ENCODE results near the gene MUC5AC.
"Not testable (repeated sequence)": the region's sequence is repeated elsewhere in the genome, so short reads cannot be mapped to it uniquely, and the experiment has no call there.

MUC5AC gene

DNA sequence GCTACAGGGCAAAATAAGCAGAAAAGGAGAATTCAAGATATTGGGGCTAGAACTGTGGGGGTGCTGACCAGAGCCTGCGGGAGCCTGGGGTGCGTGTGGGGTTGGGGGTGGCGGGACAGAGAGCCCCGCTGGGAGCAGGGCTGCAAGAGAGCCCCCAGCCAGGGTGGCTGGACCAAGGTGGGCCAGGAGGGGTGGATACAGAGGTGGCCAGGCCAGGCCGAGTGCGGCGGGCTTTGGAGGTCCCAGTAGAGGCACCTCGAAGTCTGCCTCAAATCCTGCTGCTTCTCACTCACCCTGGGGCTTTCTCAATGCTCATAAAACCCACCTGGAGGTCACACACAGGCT lies 48.2 kb downstream of the MUC5AC start:
- no peak for DNase-seq (ENCODE audit: low read depth in 2 of 2)

DNA sequence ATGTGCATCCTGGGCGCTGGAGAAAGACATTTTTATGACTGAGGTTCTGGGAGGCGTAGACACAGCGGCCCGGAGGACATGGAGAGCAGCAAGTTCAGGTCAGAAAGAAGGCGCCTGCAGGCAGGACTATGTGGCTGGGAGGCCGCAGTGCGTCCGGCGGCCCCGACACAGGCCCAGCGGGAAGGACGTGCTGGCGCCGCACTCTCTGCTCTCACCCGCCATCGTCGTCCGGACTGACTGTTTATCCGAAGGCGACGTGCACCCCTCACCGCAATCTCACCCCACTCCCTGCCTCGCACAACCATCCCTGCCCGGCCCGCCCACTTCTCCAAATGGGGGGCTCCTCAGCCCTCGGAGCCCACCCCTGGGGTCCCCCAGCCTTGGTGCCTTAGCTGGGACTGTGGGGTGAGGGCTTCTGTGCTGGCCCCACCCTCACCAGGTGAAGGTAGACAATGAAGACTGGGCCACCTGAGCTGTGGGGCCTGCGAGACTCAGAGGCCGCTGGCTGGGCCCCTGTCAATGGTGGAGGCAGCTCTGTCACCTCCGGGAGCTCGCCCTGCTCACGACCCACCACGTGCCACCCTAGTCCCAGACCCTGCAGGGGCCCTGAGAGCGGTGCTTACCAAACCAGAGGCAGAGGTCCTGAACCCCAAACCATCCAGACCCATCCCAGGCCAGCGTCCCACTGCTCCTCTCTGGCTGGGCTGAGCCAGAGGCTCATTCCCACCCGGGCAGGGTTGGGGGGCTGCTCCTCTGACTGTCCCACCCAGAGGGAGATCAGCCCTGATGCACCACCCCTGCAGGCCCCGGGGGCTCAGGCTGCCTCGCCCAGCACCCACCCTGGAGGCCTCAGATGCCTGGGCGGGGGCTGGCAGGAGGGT lies 48.9 kb downstream of the MUC5AC start:
- no peak for DNase-seq (ENCODE audit: low read depth in 2 of 2)

DNA sequence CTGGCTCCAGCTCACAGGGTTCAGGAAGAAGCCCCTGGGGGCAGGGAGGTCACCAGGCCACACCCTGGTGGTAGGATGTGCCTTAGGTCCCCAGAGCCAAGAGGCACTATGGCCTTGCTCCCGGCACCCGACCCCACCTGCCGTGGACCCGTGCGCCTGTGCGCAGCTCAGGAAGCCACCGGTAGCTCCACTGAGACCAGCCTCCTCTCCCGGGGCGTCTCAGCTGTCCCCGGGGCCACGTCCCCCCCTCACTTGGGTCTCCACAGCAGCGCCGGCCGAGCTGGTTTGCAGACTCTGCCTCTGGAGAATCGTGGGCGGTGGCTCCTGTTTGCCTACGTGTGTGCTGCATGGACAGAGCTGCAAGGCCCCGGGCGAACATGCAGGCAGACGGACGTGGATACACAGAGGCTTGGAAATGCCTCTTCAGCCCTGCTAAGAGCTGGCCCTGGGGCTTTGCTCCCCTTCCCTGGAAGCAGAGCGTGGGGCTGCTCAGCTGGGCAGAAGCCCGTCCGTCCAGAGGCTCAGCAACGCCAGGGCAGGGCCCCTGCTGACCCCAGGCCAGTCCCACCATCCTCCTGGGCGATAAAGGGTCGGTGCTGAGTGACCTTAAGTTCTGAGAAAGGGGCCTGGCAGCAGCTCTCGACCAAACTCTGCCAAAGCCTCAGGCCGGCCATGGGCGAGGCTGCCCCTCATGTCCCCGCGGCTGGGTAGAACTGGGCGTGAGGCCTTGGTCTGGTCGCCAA lies 49.8 kb downstream of the MUC5AC start:
- no peak for DNase-seq (ENCODE audit: low read depth in 2 of 2)

DNA sequence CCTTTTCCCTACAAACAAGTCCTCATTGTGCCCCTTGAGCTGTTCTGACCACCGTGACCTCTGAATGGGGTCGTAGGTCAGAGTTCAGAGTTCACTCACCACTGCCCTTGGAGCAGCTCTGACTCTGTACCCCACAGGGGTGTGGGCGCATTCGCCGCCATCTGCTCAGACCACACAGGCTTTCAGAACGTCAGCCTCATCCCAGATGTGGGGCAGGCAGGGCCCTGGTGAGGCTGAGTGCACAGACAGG lies 50.3 kb downstream of the MUC5AC start:
- DNase-seq (ENCODE audit: low read depth in 2 of 2): no peak

DNA sequence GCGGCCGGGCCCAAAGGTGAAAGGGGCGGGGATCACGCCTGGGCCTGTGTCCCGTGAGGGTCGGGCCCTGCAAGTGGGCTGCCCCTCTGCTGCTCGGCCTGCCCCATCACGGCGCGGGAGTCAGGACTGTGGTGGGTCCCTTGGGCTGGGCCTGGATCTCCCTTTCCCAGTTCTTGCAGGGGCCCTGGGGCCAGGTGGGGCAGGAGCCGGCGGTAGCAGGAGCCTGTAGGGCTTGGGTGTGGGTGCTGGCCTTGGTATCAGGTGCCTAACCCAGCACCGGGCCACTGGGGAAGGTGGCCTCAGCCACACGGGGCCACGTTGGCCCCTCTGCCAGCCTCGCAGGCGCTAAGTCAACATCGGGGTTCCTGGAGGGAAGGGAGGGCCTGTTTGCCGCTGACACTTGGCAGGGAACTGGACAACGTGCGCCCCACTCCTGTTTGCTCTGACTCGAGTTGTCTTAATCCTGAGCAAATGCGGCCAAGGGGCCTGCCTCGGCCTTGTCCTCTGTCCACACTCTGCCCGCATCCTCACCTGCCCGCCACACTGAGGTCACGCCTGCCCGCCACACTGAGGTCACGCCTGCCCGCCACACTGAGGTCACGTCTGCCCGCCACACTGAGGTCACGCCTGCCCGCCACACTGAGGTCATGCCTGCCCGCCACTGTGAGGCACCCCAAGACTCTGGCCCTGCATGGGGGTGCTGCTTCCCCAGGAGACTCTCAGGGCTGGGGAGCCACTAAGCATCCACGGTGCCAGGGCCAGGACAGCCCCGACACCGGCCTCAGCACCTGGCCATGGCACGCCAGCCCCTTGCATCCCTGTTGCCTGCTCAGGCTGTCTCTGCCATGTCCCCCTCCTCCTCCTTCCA lies 50.9 kb downstream of the MUC5AC start:
- DNase-seq (ENCODE audit: low read depth in 2 of 2): no peak

DNA sequence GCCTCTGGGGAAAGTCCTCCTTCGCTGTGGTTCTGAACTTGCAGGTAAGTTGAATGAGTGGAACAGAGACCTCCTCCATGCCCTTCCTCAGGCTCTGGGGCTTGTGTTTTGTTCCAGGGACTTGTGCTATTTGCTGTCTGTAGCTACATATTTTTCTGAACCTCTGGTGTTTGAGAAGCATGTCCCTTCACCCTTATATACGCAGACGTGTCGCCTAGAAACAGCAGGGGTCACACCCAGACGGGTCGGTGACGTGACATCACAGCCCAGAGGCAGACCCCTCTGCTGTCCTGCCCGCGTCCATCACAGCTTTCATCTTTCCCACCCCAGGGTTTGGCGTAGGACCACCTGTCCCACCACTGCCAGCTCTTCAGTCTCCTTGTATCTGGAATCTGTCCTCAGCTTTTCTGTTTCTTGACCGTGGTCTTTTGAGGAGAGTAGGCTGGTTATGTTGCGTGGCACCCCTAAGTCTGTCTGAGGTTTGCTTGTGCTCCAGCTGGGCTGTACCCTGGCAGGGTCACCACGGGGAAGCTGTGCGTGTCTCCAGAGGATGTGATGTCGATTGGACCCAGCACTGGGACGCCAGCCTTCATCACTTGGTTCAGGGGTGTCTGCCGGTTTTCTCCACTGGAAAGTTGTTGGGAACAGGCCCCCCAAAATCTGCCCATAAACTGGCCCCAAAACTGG lies 51.8 kb downstream of the MUC5AC start:
- DNase-seq (ENCODE audit: low read depth in 2 of 2): no peak

DNA sequence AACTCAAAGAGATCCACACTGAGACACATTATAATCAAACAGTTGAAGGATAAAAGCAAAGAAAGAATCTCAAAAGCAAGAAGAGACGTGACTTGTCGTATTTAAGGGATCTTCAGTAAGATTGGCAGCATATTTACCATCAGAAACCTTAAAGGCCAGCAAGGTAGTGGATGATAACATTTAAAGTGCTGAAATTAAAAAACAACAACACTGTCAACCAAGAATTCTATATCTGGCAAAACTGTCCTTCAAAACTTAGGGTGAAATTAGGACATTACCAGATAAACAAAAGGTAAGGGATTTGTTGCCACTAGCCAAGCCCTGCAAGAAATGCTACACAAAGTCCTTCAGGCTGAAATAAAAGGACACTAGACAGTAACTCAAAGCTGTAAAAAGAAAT lies 54.1 kb downstream of the MUC5AC start:
- no peak for DNase-seq (ENCODE audit: low read depth in 2 of 2)

DNA sequence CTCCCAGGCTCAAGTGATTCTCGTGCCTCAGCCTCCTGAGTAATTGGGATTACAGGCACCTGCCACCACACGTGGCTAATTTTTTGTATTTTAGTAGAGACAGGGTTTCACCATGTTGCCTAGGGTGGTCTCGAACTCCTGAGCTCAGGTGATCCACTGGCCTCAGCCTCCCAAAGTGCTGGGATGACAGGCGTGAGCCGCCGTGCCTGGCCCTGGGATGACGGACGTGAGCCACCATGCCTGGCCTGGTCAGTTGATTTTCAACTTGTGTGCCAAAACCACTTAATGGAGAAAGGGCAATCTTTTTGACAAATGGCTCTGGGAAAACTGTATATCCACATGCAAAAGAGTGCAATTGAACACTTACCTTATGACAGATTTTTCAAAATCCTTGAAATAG lies 58.1 kb downstream of the MUC5AC start:
- not testable (repeated sequence) for DNase-seq (ENCODE audit: low read depth in 2 of 2)

DNA sequence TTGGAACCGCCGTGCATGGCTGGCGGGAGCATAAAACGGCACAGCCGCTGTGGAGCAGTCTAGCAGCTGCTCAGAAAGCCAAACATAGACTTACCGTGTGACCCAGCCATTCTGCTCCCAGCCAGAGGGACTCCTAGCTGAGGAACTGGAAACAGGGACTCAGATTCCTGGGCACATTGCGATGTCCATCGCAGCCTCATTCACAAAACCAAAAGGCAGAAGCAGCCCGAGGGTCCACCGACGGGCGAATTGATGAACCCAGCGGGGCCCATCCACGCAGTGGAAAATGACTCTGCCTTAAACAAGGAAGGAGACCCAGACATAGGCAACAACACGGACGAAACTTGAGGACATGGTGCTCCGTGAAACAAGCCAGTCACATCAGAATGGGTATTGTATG lies 59.4 kb downstream of the MUC5AC start:
- DNase-seq (ENCODE audit: low read depth in 2 of 2): no peak

DNA sequence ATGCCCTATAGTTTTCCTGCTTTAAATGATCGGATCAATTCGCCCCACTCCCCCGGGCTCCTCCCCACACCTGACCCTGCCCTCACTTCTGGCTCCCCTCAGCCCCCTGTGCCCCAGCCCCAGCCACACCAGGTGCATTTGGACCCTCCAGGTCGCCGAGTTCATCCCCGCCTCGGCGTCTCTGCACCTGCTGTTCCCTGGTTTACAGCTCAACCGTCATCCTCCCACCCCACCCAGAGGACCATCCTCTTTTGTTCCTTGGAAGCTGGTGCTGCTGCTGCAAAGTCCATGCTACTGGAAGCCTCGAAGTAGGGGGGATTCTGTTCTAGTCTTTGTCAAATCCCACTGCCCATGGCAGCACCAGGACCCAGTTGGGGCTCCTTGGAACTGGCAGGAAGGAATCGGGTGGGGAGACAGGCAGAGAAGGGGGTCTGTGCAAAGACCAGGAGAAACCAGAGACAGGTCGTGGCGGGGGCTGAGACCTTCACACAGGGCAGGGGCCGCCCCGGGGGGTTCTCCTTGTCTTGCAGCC lies 60.6 kb downstream of the MUC5AC start:
- no peak for DNase-seq (ENCODE audit: low read depth in 2 of 2)

DNA sequence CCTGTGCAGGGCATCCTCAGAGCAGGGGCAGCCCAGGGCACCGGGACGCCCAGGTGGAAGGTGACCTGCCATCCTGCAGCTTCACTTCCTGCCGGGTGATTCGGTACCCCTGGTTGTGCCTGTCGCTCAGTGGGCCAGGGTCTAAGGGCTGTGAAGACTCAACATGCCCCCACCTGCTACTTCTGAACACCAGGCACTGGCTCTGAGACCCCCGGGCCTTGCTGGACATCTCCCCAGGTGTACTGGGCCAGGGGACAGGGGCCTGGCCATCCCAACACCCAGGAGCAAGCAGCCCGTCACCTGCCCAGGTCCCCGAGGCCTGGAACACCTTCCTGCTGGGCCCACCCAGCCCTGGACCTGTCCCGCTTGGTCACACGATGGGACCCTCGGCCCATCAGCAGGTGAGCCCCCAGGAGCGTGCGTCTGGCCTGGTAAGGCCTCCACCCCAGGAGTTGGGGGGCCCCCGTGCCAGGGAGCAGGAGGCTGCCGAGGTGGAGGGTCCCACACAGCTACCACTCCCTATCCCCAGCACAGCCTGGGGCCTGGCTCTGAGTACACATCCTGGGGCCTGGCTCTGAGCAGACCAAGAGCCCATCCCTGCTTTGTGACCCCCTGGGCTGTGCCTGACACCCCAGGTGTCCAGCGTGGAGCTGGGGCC lies 61.2 kb downstream of the MUC5AC start:
- DNase-seq (ENCODE audit: low read depth in 2 of 2): no peak

DNA sequence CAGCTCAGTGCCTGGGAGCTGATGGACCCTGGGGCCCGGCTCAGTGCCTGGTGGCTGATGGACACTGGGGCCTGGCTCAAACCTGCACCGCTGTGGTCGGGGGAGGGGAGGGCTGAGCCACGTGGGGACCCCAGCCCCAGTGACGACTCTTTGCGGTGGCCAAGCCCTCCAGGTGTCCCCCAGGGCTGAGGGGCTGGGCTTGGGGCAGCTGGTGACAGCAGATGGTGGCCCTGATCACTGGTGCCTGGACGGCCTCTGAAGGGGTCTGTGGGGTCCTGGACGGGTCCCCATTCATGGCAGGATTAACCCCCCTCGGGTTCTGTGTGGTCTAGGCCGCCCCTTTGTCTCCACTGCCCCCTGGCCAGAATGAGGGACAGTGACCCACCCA lies 61.7 kb downstream of the MUC5AC start:
- no peak for DNase-seq (ENCODE audit: low read depth in 2 of 2)

DNA sequence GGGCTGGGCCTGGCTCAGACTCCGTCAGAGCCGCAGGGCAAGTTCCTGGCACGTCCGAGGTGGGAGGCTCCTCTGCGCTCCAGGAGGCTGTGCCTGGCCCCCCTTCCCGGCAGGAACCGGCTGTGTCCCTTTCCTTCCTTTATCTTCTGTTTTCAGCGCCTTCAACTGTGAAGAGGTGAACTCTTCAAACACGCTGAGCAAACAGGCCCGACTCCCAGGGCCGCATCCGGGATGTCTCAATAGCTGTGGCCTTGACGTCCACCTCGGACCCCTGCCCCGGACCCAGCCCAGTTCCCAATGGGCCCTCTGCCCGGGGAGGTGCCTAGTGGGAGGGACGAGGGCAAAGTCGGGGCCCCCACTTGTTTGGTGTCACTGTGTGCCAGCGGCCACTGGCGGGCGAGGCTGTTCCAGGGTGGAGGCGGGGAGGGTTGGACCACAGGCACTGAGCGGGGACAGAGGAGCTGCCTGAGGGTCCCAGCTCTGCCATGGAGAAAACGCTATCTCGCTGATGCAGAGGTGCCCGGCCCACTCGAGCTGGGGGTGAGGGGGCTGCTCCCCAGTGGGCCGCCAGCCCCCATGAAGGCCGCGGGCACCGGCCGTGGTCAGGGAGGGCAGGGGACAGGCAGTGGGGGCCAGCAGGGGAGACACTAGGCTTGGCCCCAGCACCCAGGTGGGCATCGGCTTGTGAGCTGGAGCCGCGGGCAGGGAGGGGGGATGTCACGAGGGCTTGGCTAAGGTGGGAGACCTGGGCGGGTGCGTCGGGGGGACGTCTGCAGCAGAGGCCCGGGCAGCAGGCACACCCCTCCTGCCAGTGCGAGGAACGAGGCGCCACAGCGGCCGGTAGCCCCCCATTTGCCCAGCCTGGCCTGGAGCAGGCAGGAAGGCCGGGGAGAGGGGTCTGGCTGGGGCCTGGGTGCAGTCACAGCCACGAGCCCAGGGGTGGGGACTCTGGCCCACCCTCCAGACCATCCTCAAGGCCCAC lies 62.4 kb downstream of the MUC5AC start:
- no peak for DNase-seq (ENCODE audit: low read depth in 2 of 2)

DNA sequence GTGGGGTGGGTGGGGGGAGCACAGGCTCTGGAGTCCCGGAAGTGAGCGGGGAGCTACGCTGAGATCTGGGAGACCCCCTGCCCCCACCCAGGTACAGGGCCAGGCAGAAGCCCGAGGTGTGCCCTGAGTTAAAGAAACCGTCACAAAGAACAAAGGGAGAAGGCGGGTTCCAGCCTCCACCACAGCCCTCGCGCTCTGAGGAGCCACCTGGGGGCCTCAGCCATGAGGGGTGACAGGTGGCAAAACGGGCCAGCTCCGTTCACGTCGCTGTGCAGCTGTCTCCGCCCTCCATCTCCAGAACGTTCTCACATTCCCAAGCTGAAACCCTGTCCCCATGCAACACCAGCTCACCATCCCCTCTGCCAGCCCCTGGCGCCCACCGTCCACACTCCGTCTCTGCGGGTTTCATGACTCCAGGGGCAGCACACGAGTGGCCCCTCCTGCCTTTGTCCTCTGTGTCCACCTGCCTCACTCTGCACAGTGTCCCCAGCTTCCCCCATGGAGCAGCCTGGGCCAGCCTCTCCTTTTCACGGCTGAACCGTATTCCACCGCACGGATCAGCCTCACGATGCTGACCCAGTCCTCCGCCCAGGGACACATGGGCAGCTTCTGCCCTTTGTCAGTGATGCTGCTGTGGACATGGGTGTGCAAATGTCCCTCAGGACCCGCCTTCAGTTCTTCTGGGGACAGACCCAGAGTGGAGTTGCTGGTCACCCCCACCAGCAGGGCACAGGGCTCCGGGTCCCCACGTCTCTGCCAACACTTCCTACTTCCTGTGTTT lies 63.4 kb downstream of the MUC5AC start:
- no peak for DNase-seq (ENCODE audit: low read depth in 2 of 2)

DNA sequence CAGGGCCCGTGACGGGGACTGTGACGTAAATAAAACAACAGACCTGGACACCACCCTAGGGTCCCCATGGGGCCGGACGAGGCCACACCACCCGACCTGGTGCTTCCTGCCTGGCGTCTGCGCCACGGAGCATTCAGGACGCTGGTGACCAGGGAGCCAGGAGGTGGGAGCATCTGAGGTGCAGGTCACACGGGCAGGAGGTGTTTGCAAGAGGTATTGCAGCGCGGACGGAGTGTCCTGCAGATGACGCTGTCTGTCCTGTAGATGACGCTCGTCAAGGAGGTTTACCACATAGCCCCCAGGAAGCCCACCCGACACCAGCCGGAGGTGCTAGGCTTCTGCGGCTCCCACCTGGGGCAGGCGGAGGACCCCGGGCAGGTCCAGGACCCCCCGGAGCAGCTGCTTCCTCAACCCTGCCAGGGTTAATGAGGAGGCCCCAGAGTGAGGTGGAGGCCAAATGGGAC lies 64.1 kb downstream of the MUC5AC start:
- DNase-seq (ENCODE audit: low read depth in 2 of 2): no peak

DNA sequence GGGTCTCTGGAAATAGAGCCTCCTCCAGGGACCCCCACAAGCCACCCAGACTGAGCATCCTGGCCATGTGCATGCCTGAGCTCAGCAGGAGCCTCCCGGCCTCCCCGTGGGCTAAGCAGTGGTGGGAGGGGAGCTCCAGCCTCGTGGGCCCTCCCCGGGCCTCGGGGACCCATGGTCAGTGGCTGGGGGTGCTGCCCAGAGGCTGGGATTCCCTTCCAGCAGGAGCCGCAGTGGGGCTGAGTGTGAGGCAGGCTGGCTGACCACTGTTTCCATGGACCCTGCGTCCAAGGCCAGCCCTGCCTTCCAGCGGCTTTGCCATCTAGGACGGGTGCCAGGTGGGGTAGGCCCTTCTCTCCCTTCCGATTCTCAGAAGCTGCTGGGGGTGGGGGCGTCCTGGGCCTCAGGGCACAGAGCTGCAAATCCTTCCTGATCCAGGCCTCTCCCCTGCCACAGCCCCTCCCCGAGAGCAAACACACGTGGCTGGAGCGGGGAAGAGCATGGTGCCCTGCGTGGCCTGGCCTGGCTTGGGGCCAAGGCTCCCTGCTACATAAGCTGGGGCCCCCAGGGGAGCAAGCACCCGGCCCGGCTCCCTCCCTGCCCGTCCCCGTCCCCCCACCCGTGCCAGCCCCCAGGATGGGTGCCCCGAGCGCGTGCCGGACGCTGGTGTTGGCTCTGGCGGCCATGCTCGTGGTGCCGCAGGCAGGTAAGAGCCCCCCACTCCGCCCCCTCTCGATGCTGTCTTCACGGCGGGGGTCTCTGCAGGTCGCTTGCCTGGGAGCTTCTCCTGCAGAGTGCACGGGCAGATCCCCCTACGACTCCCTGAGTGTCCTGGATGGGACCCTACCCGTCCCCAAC lies 65.0 kb downstream of the MUC5AC start, which contains the start of gene MUC5B:
Gene MUC5B, plus strand, starts transcription at position 576 of the 855 bp plus-strand sequence. Its CDS starts 58 bp downstream, at position 634.
- no peak for DNase-seq (ENCODE audit: low read depth in 2 of 2)

DNA sequence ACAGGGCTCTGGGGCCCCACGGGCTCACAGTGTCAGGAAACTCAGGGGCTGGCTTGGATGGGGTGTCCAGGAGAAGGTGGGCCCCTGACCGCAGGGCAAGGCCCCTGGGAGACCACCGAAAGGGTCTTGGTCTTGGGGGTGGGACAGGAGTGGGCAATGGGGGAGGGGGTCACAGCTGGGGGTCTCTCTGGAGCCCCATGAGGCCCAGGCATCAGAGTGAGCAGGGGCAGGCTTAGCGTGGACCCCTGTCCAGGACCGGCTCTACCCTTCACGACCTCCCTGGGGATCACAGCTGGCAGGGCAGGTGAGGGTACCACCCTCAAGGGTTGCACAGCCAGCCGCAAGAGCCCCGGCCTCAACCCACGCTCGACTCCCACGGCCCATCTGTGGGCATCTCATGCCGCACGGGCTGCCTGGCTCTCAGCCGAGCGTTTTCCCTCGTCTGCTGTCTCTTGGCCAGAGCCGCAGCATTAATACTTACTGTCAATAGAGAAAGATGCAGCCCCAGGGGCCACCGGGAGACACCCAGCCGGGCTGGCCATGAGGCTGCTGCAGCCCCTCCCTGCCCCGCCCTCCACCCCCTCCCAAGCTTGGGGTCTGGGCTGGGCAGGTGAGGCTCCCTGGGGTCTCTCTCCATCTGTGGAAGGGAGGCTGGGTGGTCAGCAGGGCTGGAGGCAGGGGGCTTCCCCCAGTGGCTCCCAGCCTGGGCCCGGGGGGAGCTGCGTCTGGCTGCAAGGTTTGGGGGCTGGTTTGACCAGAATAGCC lies 65.8 kb downstream of the MUC5AC start:
- no peak for DNase-seq (ENCODE audit: low read depth in 2 of 2)

Data from activated CD8-positive, alpha-beta memory T cell treated with anti-CD3 and anti-CD28 coated beads for 4 hours (primary cell).